AG09319 (cell line): Measurements from ENCODE around the gene DNAJC11.

ENCODE experiments used
- DNase-seq: peaks from one replicate; pipeline ENCODE4 v3.0.0-alpha.2; 2010; ENCODE audit warnings: low read depth; ENCODE audit errors: extremely low read depth
- TF ChIP-seq, protein P1 (sequence below): IDR thresholded peaks from 2 replicates; pipeline ENCODE4 v1.5.1; 2011; ENCODE audit warnings: low read depth, mild to moderate bottlenecking, inconsistent platforms, low read length, moderate library complexity

DNAJC11 gene

GRCh38 chr1:6588893-6589520, 112.6 kb downstream of the DNAJC11 start:
- TF ChIP-seq, protein P1, sequence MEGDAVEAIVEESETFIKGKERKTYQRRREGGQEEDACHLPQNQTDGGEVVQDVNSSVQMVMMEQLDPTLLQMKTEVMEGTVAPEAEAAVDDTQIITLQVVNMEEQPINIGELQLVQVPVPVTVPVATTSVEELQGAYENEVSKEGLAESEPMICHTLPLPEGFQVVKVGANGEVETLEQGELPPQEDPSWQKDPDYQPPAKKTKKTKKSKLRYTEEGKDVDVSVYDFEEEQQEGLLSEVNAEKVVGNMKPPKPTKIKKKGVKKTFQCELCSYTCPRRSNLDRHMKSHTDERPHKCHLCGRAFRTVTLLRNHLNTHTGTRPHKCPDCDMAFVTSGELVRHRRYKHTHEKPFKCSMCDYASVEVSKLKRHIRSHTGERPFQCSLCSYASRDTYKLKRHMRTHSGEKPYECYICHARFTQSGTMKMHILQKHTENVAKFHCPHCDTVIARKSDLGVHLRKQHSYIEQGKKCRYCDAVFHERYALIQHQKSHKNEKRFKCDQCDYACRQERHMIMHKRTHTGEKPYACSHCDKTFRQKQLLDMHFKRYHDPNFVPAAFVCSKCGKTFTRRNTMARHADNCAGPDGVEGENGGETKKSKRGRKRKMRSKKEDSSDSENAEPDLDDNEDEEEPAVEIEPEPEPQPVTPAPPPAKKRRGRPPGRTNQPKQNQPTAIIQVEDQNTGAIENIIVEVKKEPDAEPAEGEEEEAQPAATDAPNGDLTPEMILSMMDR, result no peak
- DNase-seq, result no peak

DNA sequence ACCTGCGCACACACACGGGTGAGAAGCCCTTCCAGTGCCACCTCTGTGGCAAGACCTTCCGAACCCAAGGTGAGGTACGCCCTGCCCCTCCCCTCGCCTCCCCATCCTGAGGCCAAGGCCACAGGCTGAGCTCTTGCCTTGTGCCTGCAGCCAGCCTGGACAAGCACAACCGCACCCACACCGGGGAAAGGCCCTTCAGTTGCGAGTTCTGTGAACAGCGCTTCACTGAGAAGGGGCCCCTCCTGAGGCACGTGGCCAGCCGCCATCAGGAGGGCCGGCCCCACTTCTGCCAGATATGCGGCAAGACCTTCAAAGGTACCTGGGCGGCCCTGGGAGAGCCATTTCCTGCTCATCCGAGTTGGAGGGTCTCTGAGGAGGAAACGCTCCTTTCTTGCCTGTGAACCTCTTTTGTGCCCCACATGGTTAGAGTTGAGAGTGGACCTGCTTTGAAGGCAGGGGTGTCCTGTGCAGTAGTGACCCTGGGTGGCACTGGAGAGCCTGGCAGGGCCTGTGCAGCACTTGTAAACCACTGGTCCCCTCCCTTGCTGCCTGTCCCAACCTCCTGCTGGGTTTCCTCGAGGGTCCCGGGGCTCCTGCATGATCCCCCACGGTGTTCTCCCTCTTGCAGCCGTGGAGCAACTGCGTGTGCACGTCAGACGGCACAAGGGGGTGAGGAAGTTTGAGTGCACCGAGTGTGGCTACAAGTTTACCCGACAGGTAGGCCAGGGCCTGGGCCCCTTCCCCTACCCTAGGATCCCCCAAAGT, 113.3 kb downstream of the DNAJC11 start:
- no peak for DNase-seq
- TF ChIP-seq, protein P1, result no peak

GRCh38 chr1:6587261-6588005, 114.2 kb downstream of the DNAJC11 start:
- no peak for DNase-seq
- TF ChIP-seq, protein P1, result no peak

GRCh38 chr1:6586404-6586816, 115.2 kb downstream of the DNAJC11 start:
- TF ChIP-seq, protein P1, result no peak
- no peak for DNase-seq

GRCh38 chr1:6585841-6586240, 115.8 kb downstream of the DNAJC11 start:
- DNase-seq, result no peak
- TF ChIP-seq, protein P1, result no peak

DNA sequence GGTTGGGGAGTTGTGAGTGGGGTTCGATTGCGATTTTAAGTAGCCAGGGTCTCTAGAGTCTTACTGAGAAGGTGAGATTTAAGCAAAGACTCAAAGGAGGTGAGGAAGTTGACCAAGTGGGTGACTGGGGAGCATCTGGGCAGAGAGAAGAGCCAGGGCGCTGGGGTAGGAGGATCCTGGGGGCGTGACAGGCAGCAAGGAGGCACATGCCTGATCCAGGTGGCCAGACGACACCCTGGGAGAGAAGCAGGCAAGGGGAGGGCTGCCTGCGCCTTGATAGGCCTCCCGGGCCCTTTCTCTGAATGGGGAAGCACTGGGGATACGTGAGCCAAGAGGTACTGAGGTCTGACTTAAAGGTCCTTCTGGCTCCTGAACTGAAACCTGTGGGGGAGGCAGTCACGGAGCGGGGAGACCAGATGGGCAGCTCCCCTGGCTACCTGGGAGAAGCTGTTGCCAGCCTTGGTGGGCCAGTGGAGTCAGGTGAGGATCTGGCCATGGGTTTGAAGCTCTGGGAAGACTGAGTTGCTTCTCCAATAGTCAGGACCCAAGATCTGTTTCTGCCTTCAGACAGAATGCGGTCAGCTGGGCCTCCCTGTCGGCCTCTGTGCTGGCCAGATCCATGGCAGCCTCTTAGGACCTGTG, 116.4 kb downstream of the DNAJC11 start:
- DNase-seq, result no peak
- TF ChIP-seq, protein P1, result no peak
